ENCODE measurements around the gene GLI2.

DNA sequence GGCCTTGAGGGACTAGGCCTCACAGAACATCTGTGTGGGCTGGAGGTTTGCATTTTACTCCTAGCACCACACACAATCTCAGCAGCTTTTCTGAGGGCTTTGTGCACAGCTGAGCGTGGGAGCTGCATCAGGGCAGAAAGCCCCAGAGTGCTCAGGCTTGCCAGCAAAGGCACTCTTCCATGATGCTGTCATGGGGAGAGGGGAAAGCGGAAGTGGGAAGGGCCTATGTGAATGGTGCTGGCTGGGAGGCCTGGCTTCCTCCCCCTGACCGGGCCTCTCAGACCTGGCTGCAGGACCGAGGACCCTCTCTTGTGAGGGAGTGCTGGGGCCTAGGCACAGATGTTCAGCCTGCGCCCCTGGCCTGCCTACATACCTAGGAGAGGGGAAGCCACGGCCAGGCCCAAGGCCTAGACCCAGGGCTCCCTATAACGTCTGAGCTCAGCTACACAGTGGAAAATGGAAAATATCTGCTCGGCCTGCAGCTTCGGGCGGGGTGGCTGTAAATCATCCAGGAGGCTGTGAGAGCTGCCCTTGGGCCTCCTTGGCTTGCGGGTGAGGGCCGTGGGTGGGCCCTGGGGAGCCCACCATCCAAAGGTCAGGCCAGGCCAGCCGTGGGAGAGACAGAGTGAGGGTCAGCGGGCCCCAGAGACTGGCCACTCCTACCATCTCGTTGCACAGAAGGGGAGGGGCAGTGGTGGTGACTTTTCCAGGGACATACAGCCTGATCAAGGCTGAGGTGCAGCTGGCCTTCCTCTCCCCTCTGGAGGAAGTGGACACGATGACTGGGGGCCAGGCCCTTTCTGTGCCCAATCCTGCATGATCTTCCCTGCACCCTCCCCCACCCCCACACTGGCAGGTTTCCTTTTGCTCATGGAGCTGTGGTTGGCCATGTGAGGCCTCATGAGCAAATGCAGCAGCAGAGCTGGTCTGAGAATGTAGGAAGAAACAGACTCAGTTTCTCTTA is 22.8 kb downstream of the GLI2 start:
- TF ChIP-seq, protein P1, sequence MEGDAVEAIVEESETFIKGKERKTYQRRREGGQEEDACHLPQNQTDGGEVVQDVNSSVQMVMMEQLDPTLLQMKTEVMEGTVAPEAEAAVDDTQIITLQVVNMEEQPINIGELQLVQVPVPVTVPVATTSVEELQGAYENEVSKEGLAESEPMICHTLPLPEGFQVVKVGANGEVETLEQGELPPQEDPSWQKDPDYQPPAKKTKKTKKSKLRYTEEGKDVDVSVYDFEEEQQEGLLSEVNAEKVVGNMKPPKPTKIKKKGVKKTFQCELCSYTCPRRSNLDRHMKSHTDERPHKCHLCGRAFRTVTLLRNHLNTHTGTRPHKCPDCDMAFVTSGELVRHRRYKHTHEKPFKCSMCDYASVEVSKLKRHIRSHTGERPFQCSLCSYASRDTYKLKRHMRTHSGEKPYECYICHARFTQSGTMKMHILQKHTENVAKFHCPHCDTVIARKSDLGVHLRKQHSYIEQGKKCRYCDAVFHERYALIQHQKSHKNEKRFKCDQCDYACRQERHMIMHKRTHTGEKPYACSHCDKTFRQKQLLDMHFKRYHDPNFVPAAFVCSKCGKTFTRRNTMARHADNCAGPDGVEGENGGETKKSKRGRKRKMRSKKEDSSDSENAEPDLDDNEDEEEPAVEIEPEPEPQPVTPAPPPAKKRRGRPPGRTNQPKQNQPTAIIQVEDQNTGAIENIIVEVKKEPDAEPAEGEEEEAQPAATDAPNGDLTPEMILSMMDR (IDR thresholded peaks at IDR 0.05; ENCODE audit: insufficient read depth, low read depth, low read length): no peak
- no peak for TF ChIP-seq EZH2 (IDR thresholded peaks at IDR 0.05; ENCODE audit: insufficient read depth, low read length)

All from astrocyte (in vitro differentiated cells and primary cell).